COR-L47 (cell line): ENCODE results near the gene CHI3L2.

Source experiments
- DNase-seq: peaks from one replicate; lab custom pipeline; 2025; lab: John Stamatoyannopoulos, UW

Gene CHI3L2

GRCh38 chr1:111221276-111221632, 6.3 kb upstream of the CHI3L2 start:
- DNase-seq = no peak

GRCh38 chr1:111221633-111222291, 5.8 kb upstream of the CHI3L2 start:
- DNase-seq = no peak

- peak; percentile 62 for DNase-seq
Observed at GRCh38 chr1:111222308-111223125, 5.0 kb upstream of the CHI3L2 start.

- no peak for DNase-seq
Observed at GRCh38 chr1:111223126-111223685, 4.3 kb upstream of the CHI3L2 start.

GRCh38 chr1:111225091-111225490, 2.4 kb upstream of the CHI3L2 start:
- DNase-seq = no peak

GRCh38 chr1:111225717-111226400, 1.7 kb upstream of the CHI3L2 start:
- no peak for DNase-seq

GRCh38 chr1:111227851-111228747, 586 bp downstream of the CHI3L2 start:
- DNase-seq = no peak

GRCh38 chr1:111228748-111229126, 1.2 kb downstream of the CHI3L2 start:
- no peak for DNase-seq

GRCh38 chr1:111232134-111232533, 4.6 kb downstream of the CHI3L2 start:
- DNase-seq = no peak

GRCh38 chr1:111234258-111234657, 6.7 kb downstream of the CHI3L2 start:
- no peak for DNase-seq

- DNase-seq = no peak
Observed at GRCh38 chr1:111234866-111235265, 7.4 kb downstream of the CHI3L2 start.

GRCh38 chr1:111236379-111236778, 8.9 kb downstream of the CHI3L2 start:
- no peak for DNase-seq

GRCh38 chr1:111236806-111237205, 9.3 kb downstream of the CHI3L2 start:
- DNase-seq = no peak

GRCh38 chr1:111238056-111238795, 10.7 kb downstream of the CHI3L2 start:
- no peak for DNase-seq

GRCh38 chr1:111241797-111242196, 14.3 kb downstream of the CHI3L2 start:
- no peak for DNase-seq

- DNase-seq = peak; percentile 6
Observed at GRCh38 chr1:111242805-111243523, 15.5 kb downstream of the CHI3L2 start.

GRCh38 chr1:111247125-111247838, 19.8 kb downstream of the CHI3L2 start:
- no peak for DNase-seq

GRCh38 chr1:111249960-111250359, 22.4 kb downstream of the CHI3L2 start:
- no peak for DNase-seq

GRCh38 chr1:111251570-111251969, 24.1 kb downstream of the CHI3L2 start:
- no peak for DNase-seq

- DNase-seq = no peak
Observed at GRCh38 chr1:111252786-111253185, 25.3 kb downstream of the CHI3L2 start.
